ENCODE data around the gene RAB15.
A peak's percentile ranks its signal among the peaks of the same experiment; 100 is the strongest.
"Not testable (repeated sequence)": the region's sequence is repeated elsewhere in the genome, so short reads cannot be mapped to it uniquely, and the experiment has no call there.

The RAB15 gene

GRCh38 chr14:64937821-64938193 lies 34.3 kb downstream of the RAB15 start:
- no peak for DNase-seq (ENCODE audit: low read depth in 3 of 3)

GRCh38 chr14:64937171-64937820 lies 34.8 kb downstream of the RAB15 start:
- no peak for DNase-seq (ENCODE audit: low read depth in 3 of 3)

GRCh38 chr14:64935508-64935907 lies 36.6 kb downstream of the RAB15 start:
- no peak for DNase-seq (ENCODE audit: low read depth in 3 of 3)

- DNase-seq (ENCODE audit: low read depth in 3 of 3), result no peak
Observed at GRCh38 chr14:64934338-64934929, 37.7 kb downstream of the RAB15 start.

GRCh38 chr14:64932231-64932630 lies 39.9 kb downstream of the RAB15 start:
- no peak for DNase-seq (ENCODE audit: low read depth in 3 of 3)

GRCh38 chr14:64931123-64931522 lies 41.0 kb downstream of the RAB15 start:
- DNase-seq (ENCODE audit: low read depth in 3 of 3), result no peak

- DNase-seq (ENCODE audit: low read depth in 3 of 3), result no peak
Observed at GRCh38 chr14:64930085-64930843, 41.9 kb downstream of the RAB15 start.

- DNase-seq (ENCODE audit: low read depth in 3 of 3), result no peak
Observed at GRCh38 chr14:64929014-64929359, 43.1 kb downstream of the RAB15 start.

- DNase-seq (ENCODE audit: low read depth in 3 of 3), result no peak
Observed at GRCh38 chr14:64928239-64929013, 43.7 kb downstream of the RAB15 start.

GRCh38 chr14:64927031-64927430 lies 45.1 kb downstream of the RAB15 start:
- no peak for DNase-seq (ENCODE audit: low read depth in 3 of 3)

GRCh38 chr14:64926398-64926995 lies 45.6 kb downstream of the RAB15 start:
- no peak for DNase-seq (ENCODE audit: low read depth in 3 of 3)

GRCh38 chr14:64923015-64923414 lies 49.1 kb downstream of the RAB15 start:
- no peak for DNase-seq (ENCODE audit: low read depth in 3 of 3)

- no peak for DNase-seq (ENCODE audit: low read depth in 3 of 3)
Observed at GRCh38 chr14:64920465-64920864, 51.7 kb downstream of the RAB15 start.

GRCh38 chr14:64919618-64920017 lies 52.5 kb downstream of the RAB15 start:
- no peak for DNase-seq (ENCODE audit: low read depth in 3 of 3)

- no peak for DNase-seq (ENCODE audit: low read depth in 3 of 3)
Observed at GRCh38 chr14:64919215-64919614, 52.9 kb downstream of the RAB15 start.

GRCh38 chr14:64918216-64918615 lies 53.9 kb downstream of the RAB15 start:
- DNase-seq (ENCODE audit: low read depth in 3 of 3), result no peak

- DNase-seq (ENCODE audit: low read depth in 3 of 3), result no peak
Observed at GRCh38 chr14:64915797-64916196, 56.3 kb downstream of the RAB15 start.

- DNase-seq (ENCODE audit: low read depth in 3 of 3), result no peak
Observed at GRCh38 chr14:64915029-64915424, 57.1 kb downstream of the RAB15 start.

- peak; percentile 95 to 96 (median 95) for DNase-seq (ENCODE audit: low read depth in 3 of 3)
Observed at GRCh38 chr14:64914237-64915028, 57.7 kb downstream of the RAB15 start, which contains the start of gene CHURC1. TSS of gene CHURC1 (plus strand) at chr14:64914455. CDS start at chr14:64914496, 41 bp downstream.

- not testable (repeated sequence) for DNase-seq (ENCODE audit: low read depth in 3 of 3)
Observed at GRCh38 chr14:64913477-64913876, 58.7 kb downstream of the RAB15 start.

GRCh38 chr14:64912261-64912660 lies 59.9 kb downstream of the RAB15 start:
- no peak for DNase-seq (ENCODE audit: low read depth in 3 of 3)

Data from stimulated activated CD4-positive, alpha-beta T cell treated with anti-CD3 and anti-CD28 coated beads, TNF-alpha, amount 100 ng/mL, for 48 hours (primary cell).